Activated naive CD4-positive, alpha-beta T cell treated with anti-CD3 and anti-CD28 coated beads, Interleukin-2, amount 10 ng/mL, durations not matched to agents 7 days and 5 days (primary cell): ENCODE data around the gene PEX12.

Experiments used
- CTCF ChIA-PET: fragments of 350-600 bp; sonication (Branson Sonifier 250); formaldehyde crosslinking; loops from one replicate; lab custom pipeline; 2021; ENCODE audit warnings: antibody characterized with exemption; lab: Charles Lee
- DNase-seq: peaks from one replicate; pipeline ENCODE4 v3.0.0-alpha.2; 2020
- H3K27ac Mint-ChIP-seq: one replicate; pipeline ENCODE4 v1.8.0; 2021; ENCODE audit warnings: mild to moderate bottlenecking, moderate library complexity, mixed read lengths
- H3K27me3 Mint-ChIP-seq: one replicate; pipeline ENCODE4 v1.8.0; 2021; ENCODE audit warnings: mild to moderate bottlenecking, mixed read lengths
- H3K36me3 Mint-ChIP-seq: one replicate; pipeline ENCODE4 v1.8.0; 2021; ENCODE audit warnings: mixed read lengths
- H3K4me1 Mint-ChIP-seq: one replicate; pipeline ENCODE4 v1.8.0; 2021; ENCODE audit warnings: mixed read lengths
- H3K4me3 Mint-ChIP-seq: one replicate; pipeline ENCODE4 v1.8.0; 2021; ENCODE audit warnings: mild to moderate bottlenecking, moderate library complexity, mixed read lengths
- H3K9me3 Mint-ChIP-seq: one replicate; pipeline ENCODE4 v1.8.0; 2021; ENCODE audit warnings: mixed read lengths

Gene PEX12

DNA sequence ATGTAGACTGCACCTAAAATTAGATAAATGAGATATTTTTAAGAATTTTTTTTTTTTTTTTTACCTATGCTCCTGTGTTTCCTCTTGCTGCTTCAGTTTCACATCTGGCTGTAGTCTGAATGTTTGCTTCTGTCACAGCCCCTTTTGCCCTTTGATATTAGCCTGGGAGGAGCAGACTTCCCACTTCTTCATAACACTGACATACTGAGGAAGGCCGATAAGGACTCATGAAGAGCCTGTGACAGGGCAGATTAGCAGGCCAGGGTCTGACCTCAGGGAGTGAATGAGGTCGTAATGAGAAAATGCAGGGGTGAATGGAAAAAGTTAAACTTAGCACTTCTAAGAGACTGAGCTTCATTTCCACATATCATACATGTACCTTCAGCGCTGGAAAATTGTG, 17.7 kb downstream of the PEX12 start, which contains the start of gene SLFN14:
Gene SLFN14 (minus strand): TSS at position 117 of the 400 bp plus-strand sequence. CDS start 2,757 bp downstream, outside the sequence.
- peaks cover 3% of the 10 kb centered on the region for H3K4me1 Mint-ChIP-seq
- peak within 1 kb of the TSS; percentile 20 for H3K27ac Mint-ChIP-seq
- no peak within 1 kb of the TSS for H3K4me3 Mint-ChIP-seq
- no peaks in the 10 kb centered on the region for H3K36me3 Mint-ChIP-seq
- H3K27me3 Mint-ChIP-seq, result peaks cover 64% of the 10 kb centered on the region
- no peak for DNase-seq
- H3K9me3 Mint-ChIP-seq, result no peaks in the 10 kb centered on the region
- CTCF ChIA-PET, result no interaction called here

DNA sequence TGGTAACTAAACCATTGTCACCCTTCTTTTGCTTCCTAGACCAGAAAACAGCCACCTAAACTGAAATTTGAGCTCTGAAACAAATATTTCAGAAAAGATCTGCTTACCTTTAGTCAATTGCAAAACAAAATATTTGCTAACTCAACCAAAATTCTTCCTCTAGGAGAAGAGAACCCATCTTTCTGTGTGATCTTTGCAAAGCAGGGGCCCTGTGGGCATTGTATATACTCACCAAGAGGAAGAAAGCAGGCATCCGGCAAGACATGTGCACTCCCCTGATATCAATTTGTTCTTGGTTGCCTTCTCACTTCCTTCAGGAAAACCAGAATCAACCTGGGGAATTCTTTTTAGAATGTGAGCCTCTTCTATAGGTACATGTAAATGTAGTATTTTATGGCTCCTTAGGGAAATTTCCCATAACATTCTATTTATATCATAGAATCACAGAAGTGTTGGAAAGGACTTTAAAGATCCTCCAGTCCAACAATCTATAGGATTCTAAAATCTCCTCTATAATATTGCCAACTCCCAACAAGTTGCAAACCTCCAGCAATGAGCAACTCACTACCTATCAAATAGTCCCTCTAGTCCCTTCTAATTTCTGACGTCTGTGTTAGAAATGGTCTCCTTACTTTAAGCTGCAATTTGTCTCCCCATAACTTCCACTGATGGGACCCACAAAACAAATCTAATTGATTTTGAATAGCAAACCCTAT, 18.7 kb downstream of the PEX12 start:
- CTCF ChIA-PET, result interaction anchor here (0.9 kb wide), 2 partner anchors 10 to 53 kb away, joined by 3 read pairs; no protein-coding TSS in a partner anchor
- H3K4me3 Mint-ChIP-seq, result no peak overlapping the region
- H3K36me3 Mint-ChIP-seq, result no peaks in the 10 kb centered on the region
- no peak for DNase-seq
- H3K27me3 Mint-ChIP-seq, result peaks cover 59% of the 10 kb centered on the region
- H3K27ac Mint-ChIP-seq, result no peak overlapping the region
- no peaks in the 10 kb centered on the region for H3K9me3 Mint-ChIP-seq
- H3K4me1 Mint-ChIP-seq, result peaks cover 3% of the 10 kb centered on the region

GRCh38 chr17:35557353-35557752, 21.0 kb downstream of the PEX12 start:
- H3K9me3 Mint-ChIP-seq, result no peaks in the 10 kb centered on the region
- no peak for DNase-seq
- no peak overlapping the region for H3K27ac Mint-ChIP-seq
- H3K27me3 Mint-ChIP-seq, result peaks cover 67% of the 10 kb centered on the region
- CTCF ChIA-PET, result no interaction called here
- H3K36me3 Mint-ChIP-seq, result no peaks in the 10 kb centered on the region
- H3K4me1 Mint-ChIP-seq, result peaks cover 3% of the 10 kb centered on the region
- no peak overlapping the region for H3K4me3 Mint-ChIP-seq

DNA sequence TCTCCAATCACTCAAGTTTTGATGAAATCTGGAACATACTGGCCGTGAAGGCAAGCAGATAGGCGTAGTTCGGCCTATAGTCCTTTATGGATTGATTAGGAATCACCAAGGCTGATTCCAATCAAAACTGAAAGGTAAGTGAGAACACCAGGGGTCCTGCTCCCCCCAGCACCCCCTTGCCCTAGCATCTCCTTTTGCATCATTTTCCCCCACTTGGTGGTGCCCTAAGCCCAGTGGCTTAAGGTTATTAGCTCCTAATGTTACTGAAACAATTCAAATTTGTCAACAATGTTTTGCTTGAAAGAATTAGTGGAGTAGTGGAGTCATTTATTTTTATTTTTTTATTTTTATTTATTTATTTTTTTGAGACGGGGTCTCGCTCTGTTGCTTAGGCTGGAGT, 22.7 kb downstream of the PEX12 start:
- no peak for DNase-seq
- no peak overlapping the region for H3K27ac Mint-ChIP-seq
- CTCF ChIA-PET, result interaction anchor here (1.0 to 1.4 kb wide), 3 partner anchors 15 to 189 kb away, joined by 3 to 4 read pairs (median 4); partner anchors contain the start of gene PEX12
- no peaks in the 10 kb centered on the region for H3K9me3 Mint-ChIP-seq
- peaks cover 63% of the 10 kb centered on the region for H3K27me3 Mint-ChIP-seq
- H3K36me3 Mint-ChIP-seq, result no peaks in the 10 kb centered on the region
- H3K4me3 Mint-ChIP-seq, result no peak overlapping the region
- peaks cover 1% of the 10 kb centered on the region for H3K4me1 Mint-ChIP-seq

- no peak for DNase-seq
These were observed 23.7 kb downstream of the PEX12 start for GRCh38 chr17:35554668-35555067.

GRCh38 chr17:35553310-35553709, 25.1 kb downstream of the PEX12 start:
- Mint-ChIP-seq H3K27ac (no peak overlapping the region), H3K4me1 (no peaks in the 10 kb centered on the region), H3K9me3 (no peaks in the 10 kb centered on the region), H3K36me3 (no peaks in the 10 kb centered on the region), H3K4me3 (no peak overlapping the region), H3K27me3 (peaks cover 44% of the 10 kb centered on the region)
- CTCF ChIA-PET, result interaction anchor here (0.8 kb wide), 1 partner anchor 194 kb away, joined by 3 read pairs; no protein-coding TSS in a partner anchor
- no peak for DNase-seq

More at GRCh38 chr17:35554668-35555067, 23.7 kb downstream of the PEX12 start:
- Mint-ChIP-seq H3K36me3 (no peaks in the 10 kb centered on the region), H3K4me1 (no peaks in the 10 kb centered on the region), H3K27me3 (peaks cover 53% of the 10 kb centered on the region), H3K9me3 (no peaks in the 10 kb centered on the region), H3K27ac (no peak overlapping the region), H3K4me3 (no peak overlapping the region)
- CTCF ChIA-PET, result interaction anchor here (1.4 kb wide), 1 partner anchor 24 kb away, joined by 3 read pairs; the partner anchor contains the start of gene PEX12

GRCh38 chr17:35548978-35549377, 29.4 kb downstream of the PEX12 start:
- Mint-ChIP-seq H3K4me3 (no peak overlapping the region), H3K27me3 (peaks cover 26% of the 10 kb centered on the region), H3K9me3 (peaks cover 4% of the 10 kb centered on the region), H3K27ac (no peak overlapping the region), H3K36me3 (peaks cover 7% of the 10 kb centered on the region), H3K4me1 (peaks cover 7% of the 10 kb centered on the region)
- CTCF ChIA-PET, result no interaction called here
- DNase-seq, result no peak

DNA sequence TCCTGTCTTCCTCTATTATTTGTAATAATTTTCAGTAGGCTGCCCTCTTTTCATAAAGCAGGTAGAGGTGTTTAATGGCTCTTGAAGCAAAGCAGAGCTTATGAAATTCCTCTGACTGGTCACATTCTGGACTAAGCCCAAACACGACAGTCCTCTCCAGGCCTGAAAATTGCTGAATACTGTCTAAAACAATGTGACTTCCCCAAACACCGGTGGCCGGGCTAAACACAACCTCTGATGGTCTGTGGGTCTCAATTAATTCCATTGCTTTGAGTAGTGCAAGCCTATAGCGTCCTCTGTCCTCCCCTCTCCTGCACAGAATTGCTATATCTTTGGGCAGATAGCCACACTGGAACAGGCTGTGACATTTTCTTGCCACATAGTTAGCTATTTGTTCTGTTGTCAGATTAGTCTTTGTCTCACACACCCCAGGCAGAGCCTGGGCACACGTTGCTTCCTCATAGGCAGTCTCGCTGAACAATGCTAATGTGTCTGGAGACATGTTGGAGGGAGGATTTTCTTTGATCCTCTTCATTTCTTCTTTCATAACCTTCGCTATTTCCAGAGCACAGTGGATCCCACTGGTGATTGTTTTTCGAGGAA, 30.1 kb downstream of the PEX12 start:
- no peak for DNase-seq
- CTCF ChIA-PET, result no interaction called here

DNA sequence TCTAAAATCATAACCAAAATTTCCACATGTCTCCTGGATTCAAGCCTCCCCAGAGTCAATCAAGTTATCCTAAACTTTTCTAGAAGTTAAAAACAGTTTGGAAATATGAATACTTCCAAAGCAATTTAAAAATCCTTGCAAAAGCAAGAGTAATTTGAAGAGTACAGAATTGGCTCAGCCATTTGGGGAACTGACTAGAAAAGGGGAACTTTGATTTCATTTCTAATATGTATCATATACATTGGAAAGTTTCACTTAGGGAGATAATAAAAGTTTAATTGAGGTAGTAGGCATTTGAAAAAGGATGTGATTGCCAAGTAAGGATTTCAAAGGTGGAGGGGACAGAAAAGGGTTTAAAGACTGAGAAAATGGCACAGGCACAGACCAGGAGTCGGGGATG, 31.9 kb downstream of the PEX12 start:
- peaks cover 7% of the 10 kb centered on the region for H3K36me3 Mint-ChIP-seq
- H3K27ac Mint-ChIP-seq, result no peak overlapping the region
- H3K9me3 Mint-ChIP-seq, result peaks cover 4% of the 10 kb centered on the region
- DNase-seq, result no peak
- peaks cover 26% of the 10 kb centered on the region for H3K4me1 Mint-ChIP-seq
- CTCF ChIA-PET, result no interaction called here
- peaks cover 9% of the 10 kb centered on the region for H3K27me3 Mint-ChIP-seq
- H3K4me3 Mint-ChIP-seq, result no peak overlapping the region

More for the DNA sequence above, 30.1 kb downstream of the PEX12 start:
- no peak overlapping the region for H3K4me3 Mint-ChIP-seq
- no peak overlapping the region for H3K27ac Mint-ChIP-seq
- peaks cover 4% of the 10 kb centered on the region for H3K9me3 Mint-ChIP-seq
- peaks cover 19% of the 10 kb centered on the region for H3K27me3 Mint-ChIP-seq
- peaks cover 14% of the 10 kb centered on the region for H3K4me1 Mint-ChIP-seq
- H3K36me3 Mint-ChIP-seq, result peaks cover 7% of the 10 kb centered on the region

DNA sequence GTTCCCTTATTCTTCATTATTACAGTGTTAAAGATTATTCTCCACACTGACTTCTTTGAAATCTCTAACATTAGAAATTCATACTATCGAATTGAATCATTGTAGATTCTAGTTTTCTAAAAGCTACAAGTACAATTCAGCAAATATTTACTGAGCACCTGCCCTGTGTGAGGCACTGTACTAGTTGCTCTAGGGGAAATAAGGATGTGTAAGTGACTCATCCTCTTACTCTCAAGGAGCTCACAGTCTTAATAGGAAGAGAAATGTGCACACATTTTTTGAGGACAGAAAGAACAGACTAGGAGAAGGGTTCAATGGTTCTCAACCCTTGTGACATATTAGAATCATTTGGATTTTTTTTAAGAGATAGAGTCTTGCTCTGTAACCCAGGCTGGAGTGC, 33.2 kb downstream of the PEX12 start:
- Mint-ChIP-seq H3K4me1 (peaks cover 37% of the 10 kb centered on the region), H3K36me3 (peaks cover 7% of the 10 kb centered on the region), H3K27me3 (peaks cover 9% of the 10 kb centered on the region), H3K27ac (no peak overlapping the region), H3K4me3 (no peak overlapping the region), H3K9me3 (peaks cover 4% of the 10 kb centered on the region)
- CTCF ChIA-PET, result interaction anchor here (0.6 kb wide), 1 partner anchor 11 kb away, joined by 3 read pairs; no protein-coding TSS in a partner anchor
- DNase-seq, result no peak

- Mint-ChIP-seq H3K4me1 (peaks cover 50% of the 10 kb centered on the region), H3K27me3 (peaks cover 9% of the 10 kb centered on the region), H3K9me3 (peaks cover 4% of the 10 kb centered on the region), H3K36me3 (peaks cover 7% of the 10 kb centered on the region), H3K27ac (no peak overlapping the region), H3K4me3 (no peak overlapping the region)
- CTCF ChIA-PET, result no interaction called here
- no peak for DNase-seq
These were observed 34.5 kb downstream of the PEX12 start for GRCh38 chr17:35543856-35544255.

DNA sequence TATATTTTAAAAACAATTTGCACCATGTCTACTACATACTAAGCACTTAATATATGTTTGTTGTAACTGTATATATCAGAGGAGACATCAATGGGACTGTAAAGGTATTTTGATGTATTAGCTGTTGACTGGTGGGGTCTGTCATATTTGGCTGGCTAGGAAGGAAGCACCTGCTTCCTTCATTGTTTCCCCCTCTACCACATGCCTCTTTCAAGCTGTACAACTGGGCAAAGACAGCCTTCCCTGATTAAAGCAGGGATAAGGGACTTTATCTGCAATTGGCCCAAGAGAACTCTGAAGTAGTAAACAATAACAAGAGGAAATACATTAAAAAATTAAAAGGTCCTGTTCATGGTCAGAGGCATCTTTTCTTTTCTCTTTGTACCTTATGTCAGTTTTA, 35.4 kb downstream of the PEX12 start:
- H3K27ac Mint-ChIP-seq, result no peak overlapping the region
- H3K36me3 Mint-ChIP-seq, result peaks cover 7% of the 10 kb centered on the region
- H3K9me3 Mint-ChIP-seq, result peaks cover 4% of the 10 kb centered on the region
- peaks cover 5% of the 10 kb centered on the region for H3K27me3 Mint-ChIP-seq
- H3K4me3 Mint-ChIP-seq, result no peak overlapping the region
- DNase-seq, result no peak
- CTCF ChIA-PET, result interaction anchor here (0.7 kb wide), 1 partner anchor 9 kb away, joined by 4 read pairs; no protein-coding TSS in a partner anchor
- H3K4me1 Mint-ChIP-seq, result peaks cover 59% of the 10 kb centered on the region

DNA sequence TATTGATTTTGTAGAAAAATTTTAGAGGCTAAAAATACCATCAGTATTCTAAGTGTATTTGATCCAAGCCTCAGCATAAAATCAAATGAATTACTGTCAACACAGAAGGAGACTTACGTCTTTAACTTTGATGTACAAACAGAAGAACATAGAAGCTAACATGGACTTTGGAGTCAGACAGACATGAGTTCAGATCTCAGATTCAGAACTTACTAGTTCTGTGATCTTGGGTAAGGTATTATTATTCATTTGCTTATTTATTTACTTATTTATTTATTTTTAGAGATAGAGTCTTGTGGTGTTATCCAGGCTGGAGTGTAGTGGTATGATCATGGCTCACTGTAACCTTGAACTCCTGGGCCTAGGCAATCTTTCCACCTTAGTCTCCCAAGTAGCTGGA, 36.9 kb downstream of the PEX12 start:
- no peak for DNase-seq
- Mint-ChIP-seq H3K36me3 (peaks cover 19% of the 10 kb centered on the region), H3K4me1 (peaks cover 62% of the 10 kb centered on the region), H3K4me3 (peak overlapping the region; percentile 81), H3K27me3 (peaks cover 5% of the 10 kb centered on the region), H3K9me3 (peaks cover 4% of the 10 kb centered on the region), H3K27ac (peak overlapping the region; percentile 100)
- CTCF ChIA-PET, result interaction anchor here (1.0 to 1.2 kb wide), 3 partner anchors 8 to 228 kb away, joined by 3 to 6 read pairs (median 4); no protein-coding TSS in a partner anchor

GRCh38 chr17:35540589-35541404, 37.6 kb downstream of the PEX12 start:
- H3K9me3 Mint-ChIP-seq, result peaks cover 4% of the 10 kb centered on the region
- peak overlapping the region; percentile 81 for H3K4me3 Mint-ChIP-seq
- peaks cover 62% of the 10 kb centered on the region for H3K4me1 Mint-ChIP-seq
- CTCF ChIA-PET, result interaction anchor here (0.9 to 8.1 kb wide), 6 partner anchors 7 to 228 kb away, joined by 3 to 86 read pairs (median 5); partner anchors contain the start of gene PEX12
- H3K36me3 Mint-ChIP-seq, result peaks cover 21% of the 10 kb centered on the region
- peak; percentile 52 for DNase-seq
- H3K27ac Mint-ChIP-seq, result peak overlapping the region; percentile 100
- H3K27me3 Mint-ChIP-seq, result no peaks in the 10 kb centered on the region
